K562 (cell line): ENCODE measurements around the gene ZNF652. TPM values are rescaled to one million over a fixed set of nuclear protein-coding genes. Genes with fewer than 3 reads are reported as not detected.

Experiments used
- ARID1B ChIP-seq: fragments of 450-650 bp; IDR thresholded peaks from 2 replicates; pipeline ENCODE4 v1.6.1; 2016; ENCODE audit warnings: antibody characterized with exemption, mild to moderate bottlenecking, inconsistent platforms
- BACH1 ChIP-seq: fragments of 200-800 bp; sonication (Bioruptor generic); IDR thresholded peaks from 2 replicates; pipeline ENCODE4 v1.6.1; 2016; ENCODE audit warnings: missing genetic modification characterization, missing compliant biosample characterization
- C11orf30 ChIP-seq: fragments of 450-650 bp; IDR thresholded peaks from 2 replicates; pipeline ENCODE4 v1.6.1; 2016; ENCODE audit warnings: low read depth, mild to moderate bottlenecking
- GMEB1 ChIP-seq: fragments of 250-450 bp; sonication (Bioruptor Pico); IDR thresholded peaks from 2 replicates; pipeline ENCODE4 v1.4.0; 2020; ENCODE audit warnings: mild to moderate bottlenecking
- MAFF ChIP-seq: IDR thresholded peaks from 2 replicates; pipeline ENCODE4 v1.6.1; 2012; ENCODE audit warnings: low read length, improper control_type of control experiment
- MAFK ChIP-seq: IDR thresholded peaks from 2 replicates; pipeline ENCODE4 v1.6.1; 2011; ENCODE audit warnings: low read length, improper control_type of control experiment
- NCOA4 ChIP-seq: fragments of 450-650 bp; IDR thresholded peaks from 2 replicates; pipeline ENCODE4 v1.6.1; 2018; ENCODE audit warnings: mild to moderate bottlenecking; ENCODE audit not compliant: partially characterized antibody
- ZNF263 ChIP-seq: sonication (generic); formaldehyde crosslinking; IDR thresholded peaks from 2 replicates; pipeline ENCODE4 v1.8.0; 2022; ENCODE audit warnings: mild to moderate bottlenecking, missing genetic modification reagents, borderline replicate concordance
- ZNF316 ChIP-seq: fragments of 450-650 bp; IDR thresholded peaks from 2 replicates; pipeline ENCODE4 v1.6.1; 2016
- polyA plus RNA-seq, 8 experiments: library from polyadenylated mRNA; depleted of rRNA in 4 of 8; stranded (reverse) in 5 of 8; unstranded in 3 of 8; fragments of >200 nt; fragmentation: Nextera tagmentation in 2 of 8; fragmentation: Illumina TruSeq in 1 of 8; extraction: Ambion mirVana in 2 of 8; extraction: Trizol in 1 of 8; gene quantifications; 2 replicates each; pipeline versions ENCODE4 v1.2.1 to v1.2.3, GENCODE V29; 2011 to 2014; ENCODE audit warnings: inconsistent platforms in 1 of 8, missing spikeins in 1 of 8
- total RNA-seq, 7 experiments: library from RNA; depleted of rRNA in 6 of 7; stranded (reverse); fragments of >200 nt in 6 of 7; fragmentation: Illumina TruSeq in 2 of 7; extraction: Trizol in 2 of 7; gene quantifications; 2 replicates each; pipeline versions ENCODE4 v1.2.1 to v1.2.3, GENCODE V29; 2011 to 2021; ENCODE audit warnings: low replicate concordance in 1 of 7

Gene ZNF652
- total and polyA plus RNA-seq, 9 of the 15 experiments (the other 6 are each of a cell fraction or from before 2014, with no cell fraction given) = 5.1 to 15.5 (median 7.8) TPM

GRCh38 chr17:49333804-49334203, 28.2 kb downstream of the ZNF652 start (continued):
- TF ChIP-seq ZNF263 (CRISPR knock-in tag) (no peak), MAFK (peak; percentile 91), MAFF (peak; percentile 94), BACH1 (tag) (peak; percentile 91), ZNF316 (peak; percentile 98), NCOA4 (no peak), C11orf30 (peak; percentile 96), ARID1B (peak; percentile 41), GMEB1 (CRISPR knock-in tag) (no peak)
